Neural cell (in vitro differentiated cells): Measurements from ENCODE around the gene UBA3.

Experiments used
- EP300 ChIP-seq: fragments of 450-650 bp; conservative IDR thresholded peaks from 2 replicates; pipeline ENCODE4 v1.6.1; 2014; ENCODE audit warnings: antibody characterized with exemption, mild to moderate bottlenecking, moderate library complexity; ENCODE audit not compliant: poor library complexity, severe bottlenecking
- EZH2 ChIP-seq: fragments of 200-600, 300-800 bp; shearing (Covaris generic), sonication (generic); IDR thresholded peaks from 2 replicates; pipeline ENCODE4 v1.6.1; 2014; ENCODE audit warnings: antibody characterized with exemption, low read length, borderline replicate concordance, mild to moderate bottlenecking; ENCODE audit not compliant: insufficient read depth, poor library complexity, severe bottlenecking
- POLR2AphosphoS5 ChIP-seq: IDR thresholded peaks from 2 replicates; pipeline ENCODE4 v1.6.1; 2012
- TF ChIP-seq, protein P1 (sequence below): fragments of 450-650 bp; IDR thresholded peaks from 2 replicates; pipeline ENCODE4 v1.5.1; 2014; ENCODE audit warnings: antibody characterized with exemption, mild to moderate bottlenecking, moderate library complexity; ENCODE audit not compliant: poor library complexity, severe bottlenecking

DNA sequence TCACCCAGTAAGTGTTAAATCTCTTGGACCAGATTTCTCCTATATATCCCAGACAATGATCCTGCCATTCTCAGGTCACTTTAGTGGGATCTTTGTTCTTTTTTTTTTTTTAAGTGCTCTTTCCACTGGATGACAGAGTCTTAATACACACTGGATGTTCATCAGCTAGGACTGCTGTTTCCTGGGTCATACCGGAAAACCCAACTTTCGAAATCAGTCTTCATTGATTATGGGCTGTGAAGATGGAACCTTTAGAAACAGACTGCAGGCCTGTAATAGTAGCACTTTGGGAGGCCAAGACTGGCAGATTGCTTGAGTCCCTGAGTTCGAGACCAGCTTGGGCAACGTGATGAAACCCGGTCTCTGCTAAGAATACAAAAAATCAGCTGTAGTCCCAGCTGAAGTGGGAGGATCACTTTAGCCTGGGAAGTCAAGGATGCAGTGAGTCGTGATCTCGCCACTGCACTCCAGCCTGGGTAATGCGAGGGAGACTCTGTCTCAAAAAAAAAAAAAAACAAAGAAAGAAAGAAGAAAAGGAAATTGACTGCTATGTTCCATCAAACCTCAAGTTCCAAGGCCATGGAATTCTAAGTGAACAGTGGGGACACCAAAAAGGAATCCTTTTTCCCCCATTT is 69.0 kb downstream of the UBA3 start:
- TF ChIP-seq EZH2 (no peak), EP300 (no peak), POLR2AphosphoS5 (no peak)
- TF ChIP-seq, protein P1, sequence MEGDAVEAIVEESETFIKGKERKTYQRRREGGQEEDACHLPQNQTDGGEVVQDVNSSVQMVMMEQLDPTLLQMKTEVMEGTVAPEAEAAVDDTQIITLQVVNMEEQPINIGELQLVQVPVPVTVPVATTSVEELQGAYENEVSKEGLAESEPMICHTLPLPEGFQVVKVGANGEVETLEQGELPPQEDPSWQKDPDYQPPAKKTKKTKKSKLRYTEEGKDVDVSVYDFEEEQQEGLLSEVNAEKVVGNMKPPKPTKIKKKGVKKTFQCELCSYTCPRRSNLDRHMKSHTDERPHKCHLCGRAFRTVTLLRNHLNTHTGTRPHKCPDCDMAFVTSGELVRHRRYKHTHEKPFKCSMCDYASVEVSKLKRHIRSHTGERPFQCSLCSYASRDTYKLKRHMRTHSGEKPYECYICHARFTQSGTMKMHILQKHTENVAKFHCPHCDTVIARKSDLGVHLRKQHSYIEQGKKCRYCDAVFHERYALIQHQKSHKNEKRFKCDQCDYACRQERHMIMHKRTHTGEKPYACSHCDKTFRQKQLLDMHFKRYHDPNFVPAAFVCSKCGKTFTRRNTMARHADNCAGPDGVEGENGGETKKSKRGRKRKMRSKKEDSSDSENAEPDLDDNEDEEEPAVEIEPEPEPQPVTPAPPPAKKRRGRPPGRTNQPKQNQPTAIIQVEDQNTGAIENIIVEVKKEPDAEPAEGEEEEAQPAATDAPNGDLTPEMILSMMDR: no peak
